Vagina (tissue), 2 donors: ENCODE data around the gene DIAPH3.

Experiments used
- CTCF ChIP-seq, 3 experiments: fragments of 450-650 bp in 2 of 3; fragments of 200-600 bp in 1 of 3; sonication (generic) in 1 of 3; IDR thresholded peaks; one replicate each; pipeline ENCODE4 v1.5.1; 2017 to 2019; ENCODE audit warnings: antibody characterized with exemption in 3 of 3, mild to moderate bottlenecking in 2 of 3, moderate library complexity in 2 of 3
- POLR2A ChIP-seq, 2 donors: fragments of 450-650 bp; IDR thresholded peaks; one replicate each; pipeline ENCODE4 v1.6.1; 2017; ENCODE audit warnings: antibody characterized with exemption in 2 of 2, mild to moderate bottlenecking in 2 of 2, moderate library complexity in 2 of 2
- POLR2AphosphoS5 ChIP-seq, 2 donors: sonication (generic); formaldehyde crosslinking; IDR thresholded peaks; one replicate each; pipeline ENCODE4 v1.9.0; 2017; ENCODE audit warnings: antibody characterized with exemption in 2 of 2, mild to moderate bottlenecking in 2 of 2, low read depth in 1 of 2; ENCODE audit not compliant: insufficient read depth in 1 of 2

DNA sequence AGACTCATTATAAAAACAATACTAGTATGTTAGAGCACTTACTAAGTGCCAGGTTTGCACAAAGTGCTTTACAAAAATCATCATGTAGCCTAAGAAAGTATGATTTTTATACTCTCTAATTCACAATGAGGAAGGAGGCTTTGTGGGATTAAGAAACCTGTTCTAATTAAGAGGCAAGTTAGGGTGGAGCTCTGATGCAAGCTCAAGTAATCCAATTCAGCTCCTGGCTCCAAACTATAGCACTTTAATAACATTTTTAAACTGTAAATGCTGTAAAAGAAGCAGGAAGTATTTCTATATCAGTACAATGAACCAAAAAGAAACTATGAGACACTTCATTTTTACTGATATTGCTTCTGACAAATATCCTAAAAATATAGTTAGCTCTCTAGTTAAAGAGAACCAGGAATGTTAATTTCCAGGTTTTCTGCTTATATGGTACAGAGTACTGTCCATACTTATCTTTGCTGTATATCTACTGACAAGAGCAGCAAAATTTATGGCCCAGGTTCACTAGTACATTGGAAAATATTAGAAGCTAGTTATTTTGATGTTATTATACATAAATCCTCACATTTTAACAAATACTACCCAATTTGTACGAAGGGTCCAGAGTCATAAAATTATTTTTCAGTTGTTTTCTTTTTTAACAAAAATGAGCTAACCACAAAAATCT lies 482.0 kb downstream of the DIAPH3 start:
- no peak for TF ChIP-seq CTCF (IDR thresholded peaks at IDR 0.05)
- TF ChIP-seq POLR2A (IDR thresholded peaks at IDR 0.05), result no peak
- no peak for TF ChIP-seq POLR2AphosphoS5 (IDR thresholded peaks at IDR 0.05; ENCODE audit: insufficient read depth in 1 of 2, low read depth in 1 of 2)
